Stimulated activated CD4-positive, alpha-beta T cell treated with anti-CD3 and anti-CD28 coated beads, Interleukin-4, amount 100 ng/mL, for 24 hours (primary cell): ENCODE measurements around the gene SIN3B.

Experiments used
- DNase-seq: peaks from one replicate; pipeline ENCODE4 v3.0.0-alpha.2; 2020

Gene SIN3B

DNA sequence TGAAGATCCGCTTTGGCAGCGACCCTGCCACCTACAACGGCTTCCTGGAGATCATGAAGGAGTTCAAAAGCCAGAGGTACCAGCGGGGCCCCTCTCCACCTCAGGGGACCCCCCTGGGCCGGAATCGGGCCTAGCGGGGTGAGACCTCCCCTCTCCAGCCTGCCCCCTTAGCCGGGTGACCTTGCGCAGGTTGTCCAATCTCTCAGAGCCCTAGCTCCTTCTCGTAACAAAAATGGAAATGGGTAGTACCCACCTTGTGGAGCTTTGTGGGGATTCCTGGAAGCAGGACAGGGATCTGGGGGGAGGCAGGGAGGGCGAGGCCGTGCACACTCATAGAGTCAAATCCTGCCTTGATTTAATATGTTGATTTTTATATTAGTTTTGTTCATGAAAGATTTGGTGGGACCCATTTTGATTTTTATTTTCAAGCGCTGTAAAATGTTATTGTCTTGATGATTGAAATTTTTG is 658 bp downstream of the SIN3B start:
- DNase-seq, result no peak

DNA sequence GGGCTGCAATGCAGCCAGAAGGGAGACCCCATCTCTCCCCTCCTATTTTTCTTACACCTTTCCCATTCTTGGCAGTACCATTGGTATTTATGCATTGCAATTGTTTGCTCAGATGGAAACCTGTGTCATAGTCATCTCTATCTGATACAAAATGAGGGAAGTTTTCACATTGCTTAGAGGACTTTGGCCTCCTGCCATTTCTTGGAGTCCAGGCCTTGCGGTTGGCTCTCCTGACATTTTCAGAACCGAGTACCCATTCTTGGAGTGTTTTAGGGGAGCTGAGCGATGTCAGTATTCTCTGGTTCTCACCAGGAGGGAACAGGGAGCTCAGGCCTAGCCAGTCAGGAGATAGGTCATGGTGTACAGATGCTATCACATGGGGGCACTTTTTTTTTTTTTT is 1.5 kb downstream of the SIN3B start:
- DNase-seq, result no peak

DNA sequence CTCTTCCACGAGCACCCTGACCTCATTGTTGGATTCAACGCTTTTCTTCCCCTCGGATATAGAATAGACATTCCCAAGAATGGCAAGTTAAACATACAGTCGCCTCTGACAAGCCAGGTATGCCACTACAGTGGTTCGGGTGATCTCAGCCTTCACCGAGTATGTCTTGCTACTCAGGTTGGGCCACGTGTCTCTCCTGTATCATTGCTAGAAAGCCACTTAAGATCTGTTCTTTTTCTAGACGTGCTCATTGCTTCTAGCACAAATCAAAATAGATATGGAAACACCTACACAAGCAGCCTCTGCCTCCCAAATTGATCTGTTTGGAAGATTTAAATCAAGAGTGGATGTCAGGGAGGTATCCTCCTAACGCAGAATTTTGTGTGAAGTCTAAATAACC is 2.3 kb downstream of the SIN3B start:
- no peak for DNase-seq

DNA sequence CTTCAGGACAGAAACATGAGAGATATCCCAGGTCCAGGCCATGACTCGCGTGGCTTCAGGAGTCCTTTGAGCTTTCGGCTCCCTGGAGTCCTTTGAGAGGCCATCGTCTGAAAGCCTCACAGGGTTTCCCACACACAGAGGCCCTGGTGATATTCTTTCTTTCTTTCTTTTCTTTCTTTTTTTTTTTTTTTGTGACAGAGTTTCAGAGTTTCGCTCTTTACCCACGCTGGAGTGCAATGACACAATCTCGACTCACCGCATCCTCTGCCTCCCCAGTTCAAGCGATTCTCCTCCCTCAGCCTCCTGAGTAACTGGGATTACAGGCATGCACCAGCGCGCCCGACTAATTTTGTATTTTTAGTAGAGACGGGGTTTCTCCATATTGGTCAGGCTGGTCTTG is 5.5 kb downstream of the SIN3B start:
- DNase-seq, result no peak

DNA sequence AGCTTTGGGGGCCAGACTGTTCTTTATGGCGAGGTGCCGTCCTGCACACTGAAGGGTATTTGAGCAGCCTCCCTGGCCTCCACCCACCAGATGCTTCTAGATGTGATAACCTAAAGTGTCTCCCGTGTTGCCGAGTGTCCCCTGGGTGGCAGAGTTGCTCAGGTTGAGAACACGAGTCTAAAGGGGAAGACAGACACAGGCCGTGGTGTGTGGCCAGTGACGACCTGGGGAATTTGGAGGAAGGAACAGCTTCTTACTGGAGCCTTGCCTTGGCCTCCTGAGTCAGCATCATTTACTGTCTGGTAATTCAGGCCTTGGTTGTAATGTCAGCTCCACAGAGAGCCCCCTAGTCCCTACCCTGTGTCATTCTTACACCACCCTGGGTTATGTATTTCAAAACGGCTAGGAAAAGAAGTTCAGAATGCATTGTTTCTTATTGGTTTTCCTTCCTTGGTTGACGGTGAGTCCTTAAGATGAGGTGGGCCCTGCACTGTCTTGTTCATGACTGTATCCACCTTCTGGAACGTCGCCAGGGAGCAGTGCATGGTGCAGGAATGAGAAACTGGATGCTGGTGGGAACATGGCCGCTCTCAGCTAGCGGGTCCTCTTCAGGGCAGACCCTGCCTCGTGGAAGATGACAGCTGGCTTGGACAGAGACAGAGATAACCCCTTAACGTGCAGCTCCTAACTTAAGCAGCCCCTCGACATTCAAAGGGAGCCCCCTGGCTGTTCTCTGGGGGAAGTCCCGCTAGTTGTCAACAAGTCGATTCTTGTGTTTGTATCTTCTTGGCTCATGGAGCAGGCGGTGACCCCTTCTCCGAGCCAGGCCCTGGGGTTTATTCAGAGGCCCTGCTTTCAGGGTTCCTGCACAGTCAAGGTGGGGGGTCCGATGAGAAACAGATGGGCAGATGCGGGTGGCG is 7.2 kb downstream of the SIN3B start:
- no peak for DNase-seq

DNA sequence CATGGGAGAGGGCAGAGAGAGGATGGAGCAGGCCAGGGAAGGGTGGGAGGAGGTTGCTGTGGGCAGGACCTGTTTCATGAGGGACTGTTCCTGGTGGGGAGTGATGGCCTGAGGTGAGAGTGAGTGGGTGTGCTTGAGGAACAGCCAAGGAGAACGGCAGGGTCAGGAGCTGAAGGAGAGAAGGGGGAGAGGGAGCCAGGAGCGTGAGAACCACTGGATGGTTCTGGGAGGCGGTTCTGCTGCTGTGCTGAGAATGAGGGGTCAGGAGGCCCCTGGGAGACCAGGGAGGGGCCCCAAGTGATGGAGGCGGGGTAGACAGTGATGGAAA is 7.8 kb downstream of the SIN3B start:
- no peak for DNase-seq

DNA sequence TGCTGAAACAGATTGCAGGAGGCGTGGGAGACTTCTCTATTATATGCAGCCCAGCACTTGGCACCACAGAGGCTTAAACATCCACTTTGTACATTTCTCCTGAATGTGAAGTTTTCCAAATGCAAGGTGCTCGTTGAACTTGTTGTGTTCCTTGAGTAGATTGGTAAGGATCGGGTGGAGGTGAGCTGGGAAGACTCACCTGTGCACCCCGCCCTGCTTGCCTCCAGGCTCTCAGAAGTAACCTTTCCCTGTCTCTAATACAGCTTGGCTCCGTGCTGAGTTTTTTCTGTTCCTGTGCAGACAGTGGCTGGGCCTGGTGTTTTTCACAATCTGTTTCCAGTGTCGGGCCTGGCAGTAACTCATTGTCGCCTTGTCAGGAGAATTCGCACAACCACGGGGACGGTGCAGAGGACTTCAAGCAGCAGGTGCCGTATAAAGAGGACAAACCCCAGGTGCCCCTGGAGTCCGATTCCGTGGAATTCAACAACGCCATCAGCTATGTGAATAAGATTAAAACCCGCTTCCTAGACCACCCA is 12.3 kb downstream of the SIN3B start:
- DNase-seq, result no peak

DNA sequence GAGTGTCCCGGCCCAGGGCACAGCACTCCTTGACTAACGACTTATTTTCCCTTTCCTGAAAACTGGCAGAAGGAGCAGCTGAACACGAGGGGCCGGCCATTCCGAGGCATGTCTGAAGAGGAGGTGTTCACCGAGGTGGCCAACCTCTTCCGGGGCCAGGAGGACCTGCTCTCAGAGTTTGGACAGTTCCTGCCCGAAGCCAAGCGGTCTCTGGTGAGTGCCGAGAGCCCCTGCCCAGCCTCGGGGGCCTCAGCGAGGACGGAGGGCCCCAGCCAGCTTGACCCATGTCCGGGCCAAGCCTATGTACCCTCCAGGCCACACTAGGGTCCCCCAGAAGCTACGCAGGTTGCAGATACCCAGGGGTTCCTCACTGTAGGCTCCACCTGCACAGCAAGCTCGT is 17.7 kb downstream of the SIN3B start:
- DNase-seq, result no peak

DNA sequence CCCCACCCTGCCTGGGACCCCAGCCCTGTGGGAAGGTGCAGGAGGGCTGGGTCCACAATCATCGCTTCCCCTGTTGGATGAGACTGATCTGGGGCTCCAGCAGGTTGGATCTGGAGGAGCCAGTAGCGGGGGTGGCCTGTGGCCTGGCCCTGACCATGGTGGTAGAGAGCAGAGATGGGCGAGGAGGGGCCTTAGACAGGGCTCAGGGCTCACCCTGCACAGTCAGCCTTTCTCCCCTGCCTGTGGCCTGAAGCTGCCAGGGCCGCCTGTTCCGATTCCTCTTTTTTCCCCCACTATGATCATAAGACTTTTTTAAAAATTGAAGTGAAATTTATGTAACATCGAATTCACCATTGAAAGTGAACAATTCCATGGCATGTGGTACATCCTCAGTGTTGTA is 18.2 kb downstream of the SIN3B start:
- no peak for DNase-seq

DNA sequence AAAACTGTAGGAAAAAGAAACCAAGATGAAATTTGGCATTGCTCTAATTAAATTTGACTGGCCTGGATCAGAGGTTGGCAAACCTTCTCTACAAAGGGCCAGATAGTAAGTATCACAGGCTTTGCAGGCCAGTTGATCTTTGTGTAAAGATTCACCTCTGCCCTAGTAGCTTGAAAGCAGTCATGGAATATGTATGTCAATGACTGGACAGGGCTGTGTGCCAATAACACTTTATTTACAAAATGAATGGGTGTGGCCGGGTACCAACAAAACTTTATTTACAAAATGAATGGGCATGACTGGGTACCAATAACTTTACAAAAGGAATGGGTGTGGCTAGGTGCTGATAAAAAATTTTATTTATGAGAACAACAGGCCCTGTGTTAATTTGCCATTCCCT is 20.0 kb downstream of the SIN3B start:
- no peak for DNase-seq

DNA sequence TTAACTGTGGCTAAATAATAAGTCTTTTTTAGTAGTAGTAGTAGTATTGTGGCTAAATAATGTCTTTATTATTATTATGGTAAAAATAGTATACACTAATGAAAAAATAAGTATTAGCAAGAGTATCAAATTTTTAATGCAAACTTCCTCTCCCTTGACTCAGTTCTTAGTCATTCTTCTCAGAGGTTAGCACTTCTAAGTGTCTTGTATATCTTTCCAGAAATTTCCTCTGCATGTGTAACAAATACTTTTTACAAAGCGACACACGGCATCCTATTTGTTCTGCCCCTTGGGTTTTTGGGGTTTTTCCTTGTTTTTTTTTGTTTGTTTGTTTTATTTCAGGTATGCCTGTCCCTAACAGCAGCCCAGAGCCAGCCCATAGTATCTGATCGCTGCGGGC is 20.9 kb downstream of the SIN3B start:
- DNase-seq, result no peak

DNA sequence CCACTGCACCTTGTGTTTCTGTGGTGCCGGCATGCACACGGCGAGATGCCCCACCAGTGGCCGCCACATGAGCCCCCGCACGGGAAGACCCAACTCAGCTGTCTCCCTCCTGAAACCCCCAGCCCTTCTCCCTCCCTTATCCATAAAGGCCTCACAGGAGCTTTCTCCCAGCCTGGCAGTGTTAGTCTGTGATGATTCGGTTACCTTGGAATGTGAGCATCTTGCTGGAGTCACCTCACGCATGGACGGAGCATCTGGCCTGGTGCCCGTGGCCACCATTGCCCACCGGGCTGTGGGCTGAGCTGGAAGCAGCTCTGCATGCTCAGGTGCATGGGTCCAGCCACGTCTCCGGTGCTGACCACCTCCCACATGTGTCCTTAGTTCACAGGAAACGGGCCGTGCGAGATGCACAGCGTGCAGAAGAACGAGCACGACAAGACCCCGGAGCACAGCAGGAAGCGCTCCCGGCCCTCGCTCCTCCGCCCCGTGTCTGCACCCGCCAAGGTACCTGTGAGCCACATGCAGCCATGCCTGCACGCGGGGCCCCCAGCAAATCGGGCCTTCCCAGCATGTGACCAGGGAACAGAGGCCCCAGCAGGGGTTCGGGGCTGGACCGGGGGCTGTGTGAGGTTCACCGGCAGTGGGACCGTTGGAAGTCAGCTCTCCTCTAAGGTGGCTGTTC is 22.0 kb downstream of the SIN3B start:
- no peak for DNase-seq

DNA sequence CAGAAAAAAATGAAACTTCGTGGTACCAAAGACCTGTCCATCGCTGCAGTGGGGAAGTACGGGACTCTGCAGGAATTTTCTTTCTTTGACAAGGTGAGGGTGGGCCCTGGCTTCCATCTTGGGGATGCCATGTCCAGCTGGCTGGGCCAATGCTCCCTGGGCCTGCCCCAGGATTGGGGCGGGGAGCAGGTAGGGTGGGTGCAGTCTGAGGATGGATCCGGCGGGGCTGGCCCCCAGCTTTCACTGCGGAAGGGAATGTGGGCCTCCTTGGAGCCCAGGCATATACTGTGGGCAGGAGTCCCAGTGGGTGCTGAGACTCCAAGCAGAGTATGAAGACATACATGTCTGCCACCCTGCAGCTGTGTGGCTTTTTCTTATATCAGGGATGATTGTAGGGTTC is 23.9 kb downstream of the SIN3B start:
- DNase-seq, result no peak

DNA sequence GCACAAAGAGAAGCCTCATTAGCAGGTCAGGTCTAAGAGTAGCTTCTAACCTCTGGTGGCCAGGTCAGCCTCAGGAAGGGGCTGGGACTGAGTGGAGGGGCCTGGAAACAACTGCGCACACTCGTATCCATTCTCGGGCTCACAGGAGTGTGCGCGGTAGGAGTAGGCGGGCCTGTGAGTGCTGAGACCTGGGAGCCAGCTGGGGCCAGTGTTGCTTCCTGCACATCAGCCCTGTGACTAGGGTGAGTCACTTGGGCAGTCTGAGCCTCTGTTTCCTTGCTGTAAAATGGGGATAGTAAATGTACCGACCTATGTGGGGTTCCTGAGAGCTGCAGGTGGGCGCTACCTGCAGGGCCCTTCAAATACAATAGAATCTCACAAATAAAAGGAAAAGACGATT is 26.9 kb downstream of the SIN3B start:
- no peak for DNase-seq

DNA sequence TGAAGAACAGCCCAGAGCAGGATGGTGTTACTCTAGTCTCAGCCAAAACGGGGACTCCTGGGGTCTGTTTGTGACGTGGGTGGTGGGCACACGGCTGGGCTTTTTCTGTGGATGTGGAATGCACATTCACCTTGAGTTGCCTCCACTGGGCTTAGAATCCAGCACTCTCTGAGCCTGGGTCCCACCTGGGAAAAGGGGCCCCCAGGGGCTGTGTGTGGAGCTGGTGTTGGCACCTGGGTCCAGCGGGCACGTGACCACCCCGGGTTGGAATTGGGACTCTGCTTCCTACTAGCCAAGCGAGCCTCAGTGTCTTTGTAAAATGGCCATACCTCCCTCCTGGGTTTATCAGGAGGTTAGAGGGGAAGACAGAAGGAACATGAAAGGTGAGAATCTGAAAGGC is 30.4 kb downstream of the SIN3B start:
- DNase-seq, result no peak

DNA sequence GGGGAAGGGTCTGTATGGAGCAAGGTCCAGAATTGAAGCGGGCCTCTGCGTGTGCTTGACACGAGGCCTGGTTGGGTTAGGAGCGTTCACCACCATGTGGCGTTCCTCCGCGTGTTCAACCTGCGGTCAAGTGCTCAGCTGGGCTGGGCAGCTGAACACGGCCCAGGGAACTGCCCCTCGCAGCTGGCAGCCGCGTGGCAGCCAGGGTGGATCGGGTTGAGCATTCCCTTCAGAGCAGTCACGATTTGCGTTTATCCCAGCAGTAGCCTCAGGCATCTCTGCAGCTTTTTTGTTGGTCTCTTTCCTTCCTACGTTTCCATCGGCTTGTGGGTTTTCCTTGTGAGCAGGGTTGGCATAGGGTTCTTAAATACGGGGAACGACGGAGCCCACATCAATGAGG is 30.9 kb downstream of the SIN3B start:
- no peak for DNase-seq

DNA sequence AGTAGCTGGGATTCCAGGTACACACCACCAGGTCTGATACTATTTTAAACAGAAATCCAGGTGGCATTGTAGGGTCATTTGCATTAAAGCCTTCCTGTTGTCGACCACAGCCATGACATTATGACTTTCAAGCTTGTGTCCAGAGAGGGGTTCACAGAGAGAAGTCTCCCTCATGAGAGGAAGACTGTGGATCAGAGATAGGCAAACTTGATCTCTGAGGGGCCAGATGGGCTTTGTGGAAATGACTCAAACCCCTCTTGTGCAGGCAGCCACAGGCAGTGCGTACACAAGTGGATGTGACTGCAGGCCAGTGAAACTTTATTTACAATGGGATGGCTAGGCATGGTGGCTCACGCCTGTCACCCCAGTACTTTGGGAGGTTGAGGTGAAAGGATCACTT is 31.8 kb downstream of the SIN3B start:
- DNase-seq, result no peak

DNA sequence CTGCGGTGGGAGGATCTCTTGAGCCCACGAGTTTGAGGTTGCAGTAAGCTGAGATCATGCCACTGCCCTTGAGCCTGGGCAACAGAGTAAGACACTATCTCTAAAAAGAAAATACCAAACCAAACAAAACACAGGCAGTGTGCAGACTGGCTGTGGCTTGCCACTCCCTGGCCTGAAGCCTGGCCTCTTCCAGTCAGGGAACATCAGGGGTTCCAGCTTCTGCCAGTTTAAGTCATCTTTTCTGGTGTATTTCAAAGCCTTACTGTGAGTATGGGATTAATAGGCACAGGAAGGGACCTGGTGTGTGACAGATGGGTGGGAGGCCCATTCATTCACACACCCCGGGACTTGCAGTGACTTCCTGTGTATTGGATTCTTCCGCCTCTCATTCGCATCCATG is 32.6 kb downstream of the SIN3B start:
- no peak for DNase-seq

DNA sequence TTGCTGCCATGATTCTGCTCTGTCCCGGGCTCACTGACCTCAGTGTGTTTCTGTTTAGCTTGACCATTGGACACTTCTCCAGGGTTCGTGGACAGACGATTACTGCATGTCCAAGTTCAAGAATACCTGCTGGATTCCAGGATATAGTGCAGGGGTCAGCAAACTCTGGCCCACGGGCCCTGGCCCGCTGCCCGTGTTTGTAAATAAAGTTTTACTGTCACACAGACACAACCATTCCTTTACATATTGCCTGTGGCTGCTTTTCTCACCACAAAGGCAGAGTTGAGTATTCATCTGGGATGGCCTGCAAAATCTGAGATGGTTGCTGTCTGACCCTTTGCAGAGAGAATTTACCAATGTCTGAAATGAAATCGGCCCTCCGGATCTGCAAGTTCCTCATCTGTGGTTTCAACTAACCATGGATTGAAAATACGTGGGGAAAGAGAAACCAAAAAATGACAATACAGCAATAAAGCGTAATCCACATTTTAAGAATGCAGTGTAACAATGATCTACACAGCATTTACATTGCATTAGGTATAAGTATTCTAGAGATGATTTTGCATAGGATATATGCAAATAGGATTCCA is 33.7 kb downstream of the SIN3B start:
- no peak for DNase-seq

DNA sequence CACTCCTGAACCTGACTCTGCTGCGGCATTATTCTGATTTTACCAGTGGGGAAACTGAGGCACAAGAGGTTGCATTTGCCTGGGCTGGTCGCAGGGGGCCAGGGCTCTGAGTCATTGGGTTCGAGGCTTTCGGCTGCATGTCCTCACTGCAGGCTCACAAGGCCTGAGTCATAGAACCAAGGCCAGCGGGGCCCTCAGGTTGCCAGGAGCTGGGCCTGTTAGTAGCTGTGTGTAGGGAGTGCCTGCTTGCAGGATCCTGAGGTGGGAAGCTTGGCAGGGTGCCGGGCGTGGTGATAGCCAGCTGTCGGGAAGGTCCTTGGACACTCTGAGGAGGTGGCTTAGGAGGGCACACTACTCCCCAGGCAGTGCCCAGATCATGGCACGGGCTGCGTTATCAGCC is 38.0 kb downstream of the SIN3B start:
- no peak for DNase-seq

DNA sequence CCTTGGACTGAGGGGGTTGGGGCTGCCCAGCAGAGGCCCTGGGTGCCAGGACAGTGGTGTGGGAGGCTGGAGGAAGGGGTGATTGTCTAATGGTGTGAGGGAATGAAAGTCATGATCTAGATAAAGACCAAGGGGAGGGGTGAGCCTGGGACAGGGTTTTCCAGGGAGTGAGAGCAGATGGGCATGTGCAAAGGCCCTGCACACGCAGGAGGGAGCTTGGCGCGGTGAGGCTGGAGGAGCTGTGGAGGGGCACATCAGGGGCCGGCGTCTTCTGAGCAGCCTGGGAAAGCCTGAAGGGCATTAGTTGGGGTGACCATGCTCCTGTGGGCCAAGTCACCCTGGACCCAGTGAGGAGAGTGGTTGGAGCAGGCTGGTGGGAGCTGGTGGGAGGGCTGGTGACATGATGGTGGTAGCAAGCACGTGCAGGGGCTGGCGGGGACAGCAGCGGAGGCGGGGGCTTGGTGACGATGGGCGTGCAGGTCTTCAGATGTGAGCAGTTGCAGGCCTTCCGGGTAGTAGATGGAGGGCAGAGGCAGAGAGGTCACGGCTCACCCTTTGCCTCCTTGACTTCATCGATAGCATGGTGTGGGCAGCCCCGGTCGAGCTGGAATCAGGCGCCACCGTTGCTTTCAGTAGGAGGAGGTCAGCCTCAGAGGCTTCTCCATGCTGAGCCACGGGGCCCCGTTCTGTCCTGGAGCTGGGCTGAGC is 39.4 kb downstream of the SIN3B start:
- no peak for DNase-seq

DNA sequence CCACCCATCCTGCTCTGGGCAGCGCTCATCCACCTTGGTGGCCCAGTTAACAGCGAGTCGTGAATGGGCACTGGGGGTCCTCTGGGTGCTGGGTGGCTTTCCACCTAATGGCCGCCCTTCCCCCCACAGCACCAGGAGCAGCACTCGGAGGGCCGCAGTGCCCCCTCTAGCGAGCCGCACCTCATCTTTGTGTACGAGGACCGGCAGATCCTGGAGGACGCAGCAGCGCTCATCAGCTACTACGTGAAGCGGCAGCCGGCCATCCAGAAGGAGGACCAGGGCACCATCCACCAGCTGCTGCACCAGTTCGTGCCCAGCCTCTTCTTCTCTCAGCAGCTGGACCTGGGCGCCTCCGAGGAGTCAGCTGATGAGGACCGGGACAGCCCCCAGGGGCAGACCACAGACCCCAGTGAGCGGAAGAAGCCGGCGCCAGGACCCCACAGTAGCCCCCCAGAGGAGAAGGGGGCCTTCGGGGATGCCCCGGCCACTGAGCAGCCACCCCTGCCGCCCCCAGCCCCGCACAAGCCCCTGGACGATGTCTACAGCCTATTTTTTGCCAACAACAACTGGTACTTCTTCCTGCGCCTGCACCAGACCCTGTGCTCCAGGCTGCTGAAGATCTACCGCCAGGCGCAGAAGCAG is 40.3 kb downstream of the SIN3B start:
- no peak for DNase-seq

DNA sequence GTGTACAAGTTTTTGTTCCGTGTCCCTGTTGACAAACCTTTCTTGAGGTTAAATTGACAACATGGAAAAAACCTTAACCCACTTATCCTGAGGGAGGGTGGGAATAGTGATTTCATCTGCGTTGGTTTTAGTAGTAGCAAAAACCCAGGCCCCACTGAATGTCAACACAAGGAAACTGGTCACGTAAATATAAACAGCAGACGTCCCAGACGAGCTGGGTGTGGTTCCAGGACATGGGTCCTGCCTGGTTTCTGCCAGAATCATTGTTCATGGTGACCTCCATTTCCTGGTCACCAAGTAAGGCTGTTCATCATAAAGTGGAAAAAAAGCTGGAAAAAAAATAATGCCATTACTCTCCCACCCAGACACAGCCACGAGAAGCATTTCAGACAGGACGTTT is 42.7 kb downstream of the SIN3B start:
- DNase-seq, result no peak
